GM21390 (cell line): Measurements from ENCODE around the gene IGFBP6.

Source experiments
- ATAC-seq: cut with Tn5 transposase; IDR thresholded peaks from one replicate; pipeline ENCODE4 v1.9.1; 2021; ENCODE audit not compliant: unreplicated experiment

IGFBP6 gene

GRCh38 chr12:53097564-53098353 lies at the start of gene IGFBP6:
IGFBP6 (plus strand) TSS chr12:53097667; CDS start chr12:53097718, 51 bp downstream.
- ATAC-seq = peak; percentile 49

- no peak for ATAC-seq
These were observed 49.3 kb upstream of the IGFBP6 start for GRCh38 chr12:53048033-53048779.

- ATAC-seq = no peak
These were observed 48.6 kb upstream of the IGFBP6 start for GRCh38 chr12:53048780-53049401.

GRCh38 chr12:53049571-53050318 lies 47.7 kb upstream of the IGFBP6 start, which contains the start of gene TNS2:
TNS2 (plus strand) TSS chr12:53050065; CDS start chr12:53050186, 121 bp downstream.
- no peak for ATAC-seq

GRCh38 chr12:53050426-53051057 lies 46.9 kb upstream of the IGFBP6 start:
- no peak for ATAC-seq

GRCh38 chr12:53051058-53051880 lies 46.2 kb upstream of the IGFBP6 start:
- ATAC-seq = no peak

- no peak for ATAC-seq
These were observed 45.5 kb upstream of the IGFBP6 start for GRCh38 chr12:53051881-53052412.

GRCh38 chr12:53052419-53053217 lies 44.8 kb upstream of the IGFBP6 start:
- ATAC-seq = no peak

- ATAC-seq = no peak
These were observed 44.0 kb upstream of the IGFBP6 start for GRCh38 chr12:53053218-53054111.

- peak; percentile 88 for ATAC-seq
These were observed 43.2 kb upstream of the IGFBP6 start for GRCh38 chr12:53054112-53054878.

- ATAC-seq = no peak
These were observed 41.8 kb upstream of the IGFBP6 start for GRCh38 chr12:53055471-53056266.

- no peak for ATAC-seq
These were observed 41.2 kb upstream of the IGFBP6 start for GRCh38 chr12:53056296-53056695.

- ATAC-seq = no peak
These were observed 40.6 kb upstream of the IGFBP6 start for GRCh38 chr12:53056901-53057300.

GRCh38 chr12:53057816-53058500 lies 39.5 kb upstream of the IGFBP6 start:
- no peak for ATAC-seq

GRCh38 chr12:53058674-53059433 lies 38.6 kb upstream of the IGFBP6 start:
- ATAC-seq = no peak
